ENCODE measurements around the gene ALDOC.

GRCh38 chr17:28545141-28545503 is 31.6 kb downstream of the ALDOC start:
- TF ChIP-seq POLR2A (IDR thresholded peaks at IDR 0.05) (no peak), POLR2AphosphoS5 (IDR thresholded peaks at IDR 0.05) (no peak)

All from breast epithelium (tissue), 3 donors.